ENCODE measurements around the gene FBXL19.

Gene FBXL19

GRCh38 chr16:30996324-30996984 lies 73.1 kb downstream of the FBXL19 start:
- DNase-seq (ENCODE audit: insufficient read length, low spot score) (no peak), FAIRE-seq (no peak)
- no peak for TF ChIP-seq POLR2A (IDR thresholded peaks at IDR 0.05; ENCODE audit: low read depth, low read length)

- peak; percentile 80 for DNase-seq (ENCODE audit: insufficient read length, low spot score)
- TF ChIP-seq POLR2A (IDR thresholded peaks at IDR 0.05; ENCODE audit: low read depth, low read length), result no peak
- no peak for FAIRE-seq
These were observed 73.8 kb downstream of the FBXL19 start for GRCh38 chr16:30996985-30997724.

GRCh38 chr16:30997725-30998711 lies 74.6 kb downstream of the FBXL19 start:
- peak; percentile 30; the same call in 1 of the 2 replicates for TF ChIP-seq POLR2A (IDR thresholded peaks at IDR 0.05; ENCODE audit: low read depth, low read length)
- FAIRE-seq, result peak; percentile 23
- peak; percentile 96 for DNase-seq (ENCODE audit: insufficient read length, low spot score)

All from H54 (cell line).